ENCODE results near the gene NCK1. TPM values are rescaled to one million over a fixed set of nuclear protein-coding genes. Genes with fewer than 3 reads are reported as not detected.
"Not testable (repeated sequence)": the region's sequence is repeated elsewhere in the genome, so short reads cannot be mapped to it uniquely, and the experiment has no call there.

Gene NCK1
- total and polyA plus RNA-seq, 2 donors, result 31.9 to 63.3 TPM

- Histone ChIP-seq H3K27ac (ENCODE audit: low read depth) (no peak overlapping the region), H3K36me3 (ENCODE audit: insufficient read depth) (no peaks in the 10 kb centered on the region), H3K4me1 (ENCODE audit: insufficient read depth) (no peaks in the 10 kb centered on the region), H3K4me3 (ENCODE audit: low read depth, low read length) (no peak overlapping the region)
- no peak for DNase-seq (ENCODE audit: extremely low spot score)
These were observed 117.2 kb downstream of the NCK1 start for GRCh38 chr3:136979204-136979603.

- Histone ChIP-seq H3K4me3 (ENCODE audit: low read depth, low read length) (no peak overlapping the region), H3K27ac (ENCODE audit: low read depth) (no peak overlapping the region), H3K36me3 (ENCODE audit: insufficient read depth) (no peaks in the 10 kb centered on the region), H3K4me1 (ENCODE audit: insufficient read depth) (no peaks in the 10 kb centered on the region)
- no peak for DNase-seq (ENCODE audit: extremely low spot score)
- 77% methylated on average over 3 of the region's 3 CpGs for WGBS
These were observed 117.7 kb downstream of the NCK1 start for GRCh38 chr3:136979684-136980083.

DNA sequence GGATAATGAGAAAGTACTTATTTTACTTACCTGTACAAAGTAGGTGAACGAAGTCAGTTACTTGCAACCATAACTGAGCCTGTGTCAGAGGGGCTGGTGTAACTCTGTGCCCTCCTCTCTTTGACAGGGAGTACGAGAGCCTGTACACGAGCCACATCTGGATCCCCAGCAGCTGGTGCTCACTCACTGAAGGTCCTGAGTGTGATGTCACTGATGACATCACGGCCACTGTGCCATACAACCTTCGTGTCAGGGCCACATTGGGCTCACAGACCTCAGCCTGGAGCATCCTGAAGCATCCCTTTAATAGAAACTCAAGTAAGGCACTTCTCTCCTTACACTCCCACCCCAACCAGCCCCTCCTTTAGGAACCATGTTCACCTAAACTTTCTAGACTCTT is 120.0 kb downstream of the NCK1 start:
- no peaks in the 10 kb centered on the region for H3K36me3 ChIP-seq (ENCODE audit: insufficient read depth)
- no peak for DNase-seq (ENCODE audit: extremely low spot score)
- H3K27ac ChIP-seq (ENCODE audit: low read depth), result no peak overlapping the region
- H3K4me3 ChIP-seq (ENCODE audit: low read depth, low read length), result no peak overlapping the region
- no peaks in the 10 kb centered on the region for H3K4me1 ChIP-seq (ENCODE audit: insufficient read depth)
- WGBS, result 91% methylated on average over 5 of the region's 5 CpGs

DNA sequence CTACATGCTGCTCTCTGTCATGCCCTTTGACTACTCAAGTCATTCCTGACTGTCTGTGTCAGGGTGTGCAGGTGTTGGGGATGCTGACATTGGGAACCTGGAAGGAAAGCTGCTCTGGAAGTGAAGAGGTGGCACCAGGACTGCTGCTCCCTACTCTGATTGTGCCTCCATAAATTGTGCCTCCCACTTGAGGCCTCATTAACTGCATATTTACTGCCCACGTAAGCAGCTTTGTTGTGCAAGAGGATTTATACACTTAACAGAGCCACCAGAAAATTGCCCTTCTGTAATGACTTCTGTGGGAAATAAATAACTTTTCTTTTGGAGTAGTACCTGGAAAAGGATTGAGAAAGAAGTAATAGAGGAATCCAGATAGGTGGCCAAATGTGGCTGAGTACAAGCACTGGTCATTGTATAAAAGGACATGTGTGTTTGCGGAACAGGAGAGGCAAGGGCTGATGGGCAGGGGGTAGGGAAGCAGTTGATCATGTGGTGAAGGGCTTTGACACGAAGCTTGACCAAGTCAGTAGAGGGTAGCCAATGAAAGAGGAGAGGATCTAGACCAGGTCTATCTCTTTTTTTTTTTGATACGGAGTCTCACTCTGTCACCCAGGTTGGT is 120.6 kb downstream of the NCK1 start:
- no peak for DNase-seq (ENCODE audit: extremely low spot score)
- Histone ChIP-seq H3K4me3 (ENCODE audit: low read depth, low read length) (no peak overlapping the region), H3K36me3 (ENCODE audit: insufficient read depth) (no peaks in the 10 kb centered on the region), H3K27ac (ENCODE audit: low read depth) (no peak overlapping the region), H3K4me1 (ENCODE audit: insufficient read depth) (no peaks in the 10 kb centered on the region)
- 92% methylated on average over 4 of the region's 4 CpGs for WGBS

- H3K4me3 ChIP-seq (ENCODE audit: low read depth, low read length), result no peak overlapping the region
- DNase-seq (ENCODE audit: extremely low spot score), result peak; percentile 17
- no peak overlapping the region for H3K27ac ChIP-seq (ENCODE audit: low read depth)
- WGBS, result 24% methylated on average over 3 of the region's 3 CpGs
- no peaks in the 10 kb centered on the region for H3K4me1 ChIP-seq (ENCODE audit: insufficient read depth)
- H3K36me3 ChIP-seq (ENCODE audit: insufficient read depth), result no peaks in the 10 kb centered on the region
These were observed 122.8 kb downstream of the NCK1 start for GRCh38 chr3:136984837-136985236.

DNA sequence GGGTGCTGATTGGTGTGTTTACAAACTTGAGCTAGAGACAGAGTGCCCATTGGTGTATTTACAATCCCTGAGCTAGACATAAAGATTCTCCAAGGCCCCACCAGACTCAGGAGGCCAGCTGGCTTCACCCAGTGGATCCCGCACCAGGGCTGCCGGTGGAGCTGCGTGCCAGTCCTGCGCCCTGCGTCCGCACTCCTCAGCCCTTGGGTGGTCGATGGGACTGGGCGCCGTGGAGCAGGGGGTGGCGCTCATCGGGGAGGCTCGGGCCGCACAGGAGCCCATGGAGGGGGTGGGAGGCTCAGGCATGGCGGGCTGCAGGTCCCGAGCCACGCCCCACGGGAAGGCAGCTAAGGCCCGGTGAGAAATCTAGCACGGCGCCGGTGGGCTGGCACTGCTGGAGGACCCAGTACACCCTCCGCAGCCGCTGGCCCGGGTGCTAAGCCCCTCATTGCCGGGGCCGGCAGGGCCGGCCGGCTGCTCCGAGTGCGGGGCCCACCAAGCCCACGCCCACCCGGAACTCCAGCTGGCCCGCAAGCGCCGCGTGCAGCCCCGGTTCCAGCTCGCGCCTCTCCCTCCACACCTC is 125.5 kb downstream of the NCK1 start:
- WGBS, result 98% methylated on average over 39 of the region's 39 CpGs
- H3K27ac ChIP-seq (ENCODE audit: low read depth); H3K4me3 ChIP-seq (ENCODE audit: low read depth, low read length); H3K4me1 ChIP-seq (ENCODE audit: insufficient read depth); DNase-seq (ENCODE audit: extremely low spot score); H3K36me3 ChIP-seq (ENCODE audit: insufficient read depth): not testable (repeated sequence)

- 91% methylated on average over 2 of the region's 2 CpGs for WGBS
- H3K4me3 ChIP-seq (ENCODE audit: low read depth, low read length), result no peak overlapping the region
- no peaks in the 10 kb centered on the region for H3K4me1 ChIP-seq (ENCODE audit: insufficient read depth)
- H3K36me3 ChIP-seq (ENCODE audit: insufficient read depth), result no peaks in the 10 kb centered on the region
- no peak for DNase-seq (ENCODE audit: extremely low spot score)
- no peak overlapping the region for H3K27ac ChIP-seq (ENCODE audit: low read depth)
These were observed 126.6 kb downstream of the NCK1 start for GRCh38 chr3:136988651-136989050.

GRCh38 chr3:136989781-136990524 is 127.9 kb downstream of the NCK1 start:
- H3K36me3 ChIP-seq (ENCODE audit: insufficient read depth), result no peaks in the 10 kb centered on the region
- no peak overlapping the region for H3K4me3 ChIP-seq (ENCODE audit: low read depth, low read length)
- no peak for DNase-seq (ENCODE audit: extremely low spot score)
- no peak overlapping the region for H3K27ac ChIP-seq (ENCODE audit: low read depth)
- WGBS, result 77% methylated on average over 4 of the region's 4 CpGs
- H3K4me1 ChIP-seq (ENCODE audit: insufficient read depth), result no peaks in the 10 kb centered on the region

DNA sequence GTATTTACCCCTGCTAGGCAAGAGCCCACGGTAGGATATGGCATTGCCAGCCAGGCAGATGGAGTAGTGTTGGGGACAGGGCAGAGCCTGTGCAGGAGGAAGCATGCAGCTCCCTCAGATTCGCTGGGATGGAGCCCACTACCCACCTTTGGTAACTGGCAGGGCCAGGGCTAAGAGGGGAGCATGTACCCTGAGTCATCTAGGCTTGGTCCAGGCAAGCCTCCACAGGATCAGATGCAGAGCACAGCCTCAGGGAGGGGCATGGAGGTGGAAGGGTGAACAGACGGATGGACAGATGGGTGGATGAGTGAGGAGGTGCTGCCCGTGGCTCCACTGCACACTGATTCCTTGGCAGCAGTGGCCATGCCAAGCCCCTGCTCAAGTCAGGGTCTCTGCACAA is 128.8 kb downstream of the NCK1 start:
- H3K36me3 ChIP-seq (ENCODE audit: insufficient read depth), result no peaks in the 10 kb centered on the region
- no peak overlapping the region for H3K27ac ChIP-seq (ENCODE audit: low read depth)
- no peak overlapping the region for H3K4me3 ChIP-seq (ENCODE audit: low read depth, low read length)
- 93% methylated on average over 4 of the region's 4 CpGs for WGBS
- DNase-seq (ENCODE audit: extremely low spot score), result no peak
- no peaks in the 10 kb centered on the region for H3K4me1 ChIP-seq (ENCODE audit: insufficient read depth)

GRCh38 chr3:136992115-136992514 is 130.1 kb downstream of the NCK1 start:
- Histone ChIP-seq H3K4me3 (ENCODE audit: low read depth, low read length) (no peak overlapping the region), H3K4me1 (ENCODE audit: insufficient read depth) (no peaks in the 10 kb centered on the region), H3K36me3 (ENCODE audit: insufficient read depth) (no peaks in the 10 kb centered on the region), H3K27ac (ENCODE audit: low read depth) (no peak overlapping the region)
- no peak for DNase-seq (ENCODE audit: extremely low spot score)
- 93% methylated on average over 2 of the region's 2 CpGs for WGBS

DNA sequence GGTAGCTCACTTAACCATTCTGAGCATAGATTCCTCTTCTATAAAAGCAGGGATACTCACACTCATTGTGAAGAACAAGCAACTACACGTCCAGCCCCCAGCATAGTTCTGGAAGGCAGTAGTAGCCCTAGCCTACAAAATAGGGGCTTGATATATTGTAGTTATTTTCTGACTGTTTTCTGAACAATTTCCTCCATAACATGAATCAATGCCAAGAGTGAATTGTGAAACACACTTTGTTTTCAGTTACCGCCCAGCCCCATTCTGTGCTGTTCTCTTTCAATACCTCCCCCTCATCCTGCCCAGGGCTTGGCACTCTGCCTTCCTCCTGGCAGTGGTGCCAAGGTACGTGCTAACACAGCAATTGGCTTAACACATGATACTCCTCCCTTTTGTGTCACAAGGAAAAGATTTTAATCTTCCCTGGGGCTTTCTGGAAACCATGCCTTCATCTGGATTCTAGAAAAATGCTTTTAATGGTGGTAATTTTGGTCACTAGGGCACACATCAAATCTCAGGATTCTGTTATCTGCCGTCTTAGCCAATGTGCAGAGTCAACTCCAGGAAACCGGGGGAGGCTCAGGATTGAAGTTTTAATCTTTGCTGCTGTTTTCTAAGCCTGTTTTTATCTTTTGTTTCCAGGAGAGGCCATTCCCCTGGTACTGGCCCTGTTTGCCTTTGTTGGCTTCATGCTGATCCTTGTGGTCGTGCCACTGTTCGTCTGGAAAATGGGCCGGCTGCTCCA is 132.9 kb downstream of the NCK1 start:
- DNase-seq (ENCODE audit: extremely low spot score), result peak; percentile 13
- Histone ChIP-seq H3K36me3 (ENCODE audit: insufficient read depth) (no peaks in the 10 kb centered on the region), H3K4me1 (ENCODE audit: insufficient read depth) (no peaks in the 10 kb centered on the region), H3K4me3 (ENCODE audit: low read depth, low read length) (no peak overlapping the region), H3K27ac (ENCODE audit: low read depth) (peak overlapping the region; percentile 82)
- WGBS, result 46% methylated on average over 8 of the region's 8 CpGs

DNA sequence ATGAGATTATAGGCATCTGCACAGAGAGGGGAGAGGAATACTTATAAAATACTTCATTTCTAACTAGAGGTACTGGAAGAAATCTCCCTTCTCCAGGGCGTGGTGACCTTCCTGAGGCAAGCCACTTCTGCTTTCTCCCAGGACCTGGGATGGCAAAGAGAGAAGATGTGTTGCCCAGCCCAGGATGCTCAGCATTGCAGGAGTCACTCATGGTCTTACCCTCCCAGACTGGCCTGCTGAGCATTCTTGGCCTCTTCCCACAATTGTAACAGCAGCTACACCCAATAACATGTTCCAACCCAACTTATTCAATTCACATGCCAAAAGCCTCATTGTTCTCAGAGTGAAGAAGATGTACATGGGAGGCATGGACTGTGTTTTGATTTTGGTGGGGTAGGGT is 133.6 kb downstream of the NCK1 start:
- DNase-seq (ENCODE audit: extremely low spot score), result no peak
- WGBS, result 98% methylated on average over 1 of the region's 1 CpG
- H3K4me3 ChIP-seq (ENCODE audit: low read depth, low read length), result no peak overlapping the region

More for the DNA sequence above, 133.6 kb downstream of the NCK1 start:
- Histone ChIP-seq H3K36me3 (ENCODE audit: insufficient read depth) (no peaks in the 10 kb centered on the region), H3K27ac (ENCODE audit: low read depth) (peak overlapping the region; percentile 82), H3K4me1 (ENCODE audit: insufficient read depth) (no peaks in the 10 kb centered on the region)

All from urinary bladder (tissue), 4 donors.